ENCODE data around the gene KCNIP4. TPM values are rescaled to one million over a fixed set of nuclear protein-coding genes. Genes with fewer than 3 reads are reported as not detected.

The KCNIP4 gene
- total RNA-seq, 1 donor from 2014 or later, result 0.39 TPM

DNA sequence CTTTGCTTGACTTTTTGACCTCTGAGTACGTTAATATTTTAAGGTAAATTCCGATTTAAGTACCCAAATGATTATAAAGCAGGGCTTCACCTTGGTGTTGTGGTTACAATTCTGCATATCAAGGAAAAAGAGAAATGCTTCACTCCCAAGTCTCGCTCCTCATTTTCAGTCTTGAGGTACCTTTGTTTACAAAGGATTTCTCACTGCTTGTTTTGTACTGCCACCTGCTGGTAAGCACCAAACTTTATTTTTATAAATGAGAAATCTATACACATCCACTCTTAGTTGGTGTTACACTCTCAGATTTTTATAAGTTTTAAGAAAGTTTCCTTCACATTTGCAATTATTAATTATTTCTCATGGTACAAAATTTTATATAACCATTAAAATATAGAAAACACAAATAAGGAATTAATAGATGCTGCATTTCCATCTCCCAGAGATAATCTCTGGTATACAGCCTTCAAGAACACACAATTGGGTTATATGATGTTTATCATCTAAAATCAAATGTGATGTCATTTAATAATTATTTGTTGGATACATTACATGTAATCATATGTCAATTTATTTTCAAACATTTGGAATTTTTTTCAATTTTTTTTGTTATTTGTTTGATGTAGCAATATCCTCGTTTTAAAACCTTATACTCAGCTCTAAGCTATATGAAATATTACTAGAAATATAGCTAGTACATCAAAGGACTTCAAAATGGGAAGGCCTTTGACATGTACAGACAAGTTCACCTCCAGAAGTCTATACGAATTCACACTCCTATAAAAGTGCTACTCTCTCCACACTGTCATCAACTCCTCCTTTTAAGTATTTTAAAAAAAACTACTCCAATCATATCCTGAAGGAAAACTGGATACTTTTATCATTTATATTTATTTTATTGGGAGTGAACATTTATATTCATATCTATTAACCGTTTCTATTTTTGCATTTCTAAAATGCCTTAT, 179.9 kb downstream of the KCNIP4 start:
- no peak overlapping the region for H3K27ac Mint-ChIP-seq
- peak; percentile 63 for DNase-seq (ENCODE audit: low spot score)
- H3K4me2 ChIP-seq, result no peak overlapping the region

DNA sequence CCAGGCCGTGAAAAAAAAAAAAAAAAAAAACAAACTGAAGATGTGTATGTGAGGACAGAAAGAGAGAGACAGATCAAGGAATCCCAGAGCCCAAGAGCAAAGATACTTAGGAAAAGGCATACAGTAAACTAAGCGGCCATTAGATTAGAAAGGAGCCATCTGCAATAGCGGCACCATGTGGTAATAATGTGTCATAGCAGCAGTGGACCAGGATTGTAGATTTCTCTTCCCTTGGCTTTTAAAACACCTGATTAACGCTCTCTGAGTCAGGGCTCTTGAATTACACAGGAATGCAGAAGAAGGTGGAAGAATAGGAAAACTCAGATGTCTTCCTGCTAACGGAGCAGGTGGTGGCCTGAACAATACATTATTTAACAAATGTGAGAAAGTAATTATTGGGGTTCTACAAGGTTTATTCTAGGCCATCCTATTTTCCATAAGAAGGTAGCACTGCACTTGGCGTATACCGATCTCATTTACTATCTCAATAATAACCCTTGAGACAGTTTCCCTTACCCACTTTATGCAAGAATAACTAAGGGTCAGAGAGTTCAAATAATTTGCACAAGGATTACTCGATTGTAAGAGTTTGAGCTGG, 182.7 kb downstream of the KCNIP4 start:
- Histone ChIP-seq H3K4me2 (no peak overlapping the region), H3F3A (ENCODE audit: low read depth) (no peaks in the 10 kb centered on the region), H3K27ac (no peak overlapping the region), H4K20me1 (ENCODE audit: low read depth) (no peaks in the 10 kb centered on the region), H3K36me3 (no peaks in the 10 kb centered on the region), H2AFZ (replicated peaks) (peak overlapping the region; percentile 24), H3K4me1 (no peaks in the 10 kb centered on the region), H3K4me3 (no peak overlapping the region), H3K9me3 (ENCODE audit: low read depth) (no peaks in the 10 kb centered on the region), H3K9ac (no peak overlapping the region), H3K79me2 (ENCODE audit: low read depth) (no peaks in the 10 kb centered on the region), H3K27me3 (no peaks in the 10 kb centered on the region)
- Mint-ChIP-seq H3K27ac (no peak overlapping the region), H3K9me3 (no peaks in the 10 kb centered on the region), H3K4me1 (no peaks in the 10 kb centered on the region), H3K4me3 (no peak overlapping the region), H3K36me3 (no peaks in the 10 kb centered on the region), H3K27me3 (ENCODE audit: insufficient read depth, low read depth) (peaks cover 3% of the 10 kb centered on the region)
- TF ChIP-seq, protein P1, sequence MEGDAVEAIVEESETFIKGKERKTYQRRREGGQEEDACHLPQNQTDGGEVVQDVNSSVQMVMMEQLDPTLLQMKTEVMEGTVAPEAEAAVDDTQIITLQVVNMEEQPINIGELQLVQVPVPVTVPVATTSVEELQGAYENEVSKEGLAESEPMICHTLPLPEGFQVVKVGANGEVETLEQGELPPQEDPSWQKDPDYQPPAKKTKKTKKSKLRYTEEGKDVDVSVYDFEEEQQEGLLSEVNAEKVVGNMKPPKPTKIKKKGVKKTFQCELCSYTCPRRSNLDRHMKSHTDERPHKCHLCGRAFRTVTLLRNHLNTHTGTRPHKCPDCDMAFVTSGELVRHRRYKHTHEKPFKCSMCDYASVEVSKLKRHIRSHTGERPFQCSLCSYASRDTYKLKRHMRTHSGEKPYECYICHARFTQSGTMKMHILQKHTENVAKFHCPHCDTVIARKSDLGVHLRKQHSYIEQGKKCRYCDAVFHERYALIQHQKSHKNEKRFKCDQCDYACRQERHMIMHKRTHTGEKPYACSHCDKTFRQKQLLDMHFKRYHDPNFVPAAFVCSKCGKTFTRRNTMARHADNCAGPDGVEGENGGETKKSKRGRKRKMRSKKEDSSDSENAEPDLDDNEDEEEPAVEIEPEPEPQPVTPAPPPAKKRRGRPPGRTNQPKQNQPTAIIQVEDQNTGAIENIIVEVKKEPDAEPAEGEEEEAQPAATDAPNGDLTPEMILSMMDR (IDR thresholded peaks at IDR 0.05), result peak; percentile 83
- TF ChIP-seq EZH2phosphoT487 (IDR thresholded peaks at IDR 0.05), result no peak
- peak; percentile 65 for DNase-seq (ENCODE audit: low spot score)

More for the DNA sequence above, 179.9 kb downstream of the KCNIP4 start:
- Histone ChIP-seq H3K36me3 (no peaks in the 10 kb centered on the region), H3F3A (ENCODE audit: low read depth) (no peaks in the 10 kb centered on the region), H3K27ac (no peak overlapping the region), H3K9me3 (ENCODE audit: low read depth) (no peaks in the 10 kb centered on the region), H4K20me1 (ENCODE audit: low read depth) (no peaks in the 10 kb centered on the region), H3K4me3 (no peak overlapping the region), H3K9ac (no peak overlapping the region), H3K27me3 (no peaks in the 10 kb centered on the region), H2AFZ (replicated peaks) (no peak overlapping the region), H3K4me1 (no peaks in the 10 kb centered on the region), H3K79me2 (ENCODE audit: low read depth) (no peaks in the 10 kb centered on the region)
- TF ChIP-seq, protein P1 (IDR thresholded peaks at IDR 0.05), result peak; percentile 91
- TF ChIP-seq EZH2 (IDR thresholded peaks at IDR 0.05) (no peak), EZH2phosphoT487 (IDR thresholded peaks at IDR 0.05) (no peak)
- no peak overlapping the region for H3K4me3 Mint-ChIP-seq
- H3K9me3 Mint-ChIP-seq, result no peaks in the 10 kb centered on the region
- H3K36me3 Mint-ChIP-seq, result no peaks in the 10 kb centered on the region
- H3K4me1 Mint-ChIP-seq, result no peaks in the 10 kb centered on the region
- H3K27me3 Mint-ChIP-seq (ENCODE audit: insufficient read depth, low read depth), result peaks cover 6% of the 10 kb centered on the region

DNA sequence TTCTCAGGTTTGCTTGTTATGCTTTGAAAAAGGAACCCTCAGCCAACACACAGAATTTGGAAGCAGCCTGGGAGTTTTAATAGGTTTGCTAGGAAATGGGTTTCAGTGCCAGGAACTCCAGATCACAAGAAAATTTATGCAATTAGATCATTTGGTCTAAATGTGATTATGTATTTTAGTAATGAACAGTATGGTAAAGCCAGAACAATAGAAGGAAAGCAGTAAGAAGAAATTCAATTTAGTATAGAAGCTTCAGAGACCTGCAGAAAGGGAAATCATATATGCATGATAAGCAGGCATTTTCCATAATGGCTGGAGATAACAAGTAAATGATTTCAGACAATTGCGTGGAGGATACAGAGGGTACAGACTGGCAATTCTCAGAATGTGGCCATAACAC, 184.7 kb downstream of the KCNIP4 start:
- no peaks in the 10 kb centered on the region for H3K4me1 ChIP-seq
- no peak overlapping the region for H3K4me2 ChIP-seq
- no peak overlapping the region for H3K27ac ChIP-seq
- no peak overlapping the region for H3K27ac Mint-ChIP-seq
- TF ChIP-seq, protein P1 (IDR thresholded peaks at IDR 0.05), result no peak
- no peak for TF ChIP-seq EZH2phosphoT487 (IDR thresholded peaks at IDR 0.05)
- no peak for TF ChIP-seq EZH2 (IDR thresholded peaks at IDR 0.05)
- no peak overlapping the region for H3K4me3 ChIP-seq
- no peaks in the 10 kb centered on the region for H3K36me3 ChIP-seq
- no peaks in the 10 kb centered on the region for H3K79me2 ChIP-seq (ENCODE audit: low read depth)
- no peaks in the 10 kb centered on the region for H3F3A ChIP-seq (ENCODE audit: low read depth)
- no peaks in the 10 kb centered on the region for H3K9me3 ChIP-seq (ENCODE audit: low read depth)
- no peak overlapping the region for H3K4me3 Mint-ChIP-seq
- DNase-seq (ENCODE audit: low spot score), result no peak
- no peaks in the 10 kb centered on the region for H3K36me3 Mint-ChIP-seq
- no peak overlapping the region for H2AFZ ChIP-seq (replicated peaks)
- H3K27me3 Mint-ChIP-seq (ENCODE audit: insufficient read depth, low read depth), result peaks cover 3% of the 10 kb centered on the region
- no peaks in the 10 kb centered on the region for H3K4me1 Mint-ChIP-seq
- no peaks in the 10 kb centered on the region for H3K27me3 ChIP-seq
- no peaks in the 10 kb centered on the region for H3K9me3 Mint-ChIP-seq
- no peaks in the 10 kb centered on the region for H4K20me1 ChIP-seq (ENCODE audit: low read depth)
- H3K9ac ChIP-seq, result no peak overlapping the region
